SU-DHL-6 (cell line): Measurements from ENCODE around the gene WDR88.

Source experiments
- CTCF ChIP-seq: fragments of 200-600 bp; sonication (generic); IDR thresholded peaks from one replicate; pipeline ENCODE4 v1.5.1; 2017; ENCODE audit warnings: antibody characterized with exemption, mild to moderate bottlenecking, low read length, moderate library complexity; ENCODE audit not compliant: insufficient read depth, poor library complexity, severe bottlenecking
- EZH2phosphoT487 ChIP-seq: fragments of 200-600 bp; sonication (generic), shearing (Covaris generic); conservative IDR thresholded peaks from 2 replicates; pipeline ENCODE4 v1.6.1; 2018; ENCODE audit warnings: mild to moderate bottlenecking, antibody characterized with exemption, low read length, moderate library complexity, mixed read lengths

GRCh38 chr19:33171222-33171795 lies 39.4 kb downstream of the WDR88 start:
- no peak for TF ChIP-seq CTCF
- TF ChIP-seq EZH2phosphoT487, result no peak
